HepG2 (cell line): ENCODE measurements around the gene C13orf42.

Experiments used
- CTCF ChIP-seq: sonication (generic); formaldehyde crosslinking; IDR thresholded peaks from 2 replicates; pipeline ENCODE4 v1.5.0; 2020; ENCODE audit warnings: mild to moderate bottlenecking, missing genetic modification reagents, moderate library complexity
- NFYB ChIP-seq: sonication (generic); formaldehyde crosslinking; IDR thresholded peaks from 2 replicates; pipeline ENCODE4 v1.4.0; 2020; ENCODE audit warnings: missing genetic modification reagents
- NR2F2 ChIP-seq: IDR thresholded peaks from 2 replicates; pipeline ENCODE4 v1.6.1; 2012; ENCODE audit warnings: low read depth, inconsistent platforms, borderline replicate concordance
- POLR2A ChIP-seq, 2 experiments: IDR thresholded peaks; 2 replicates each; pipeline ENCODE4 v1.6.1; 2011; ENCODE audit warnings: low read depth in 2 of 2, low read length in 2 of 2, mild to moderate bottlenecking in 1 of 2, moderate library complexity in 1 of 2; ENCODE audit not compliant: insufficient read depth in 1 of 2
- PREB ChIP-seq: sonication (generic); formaldehyde crosslinking; IDR thresholded peaks from 2 replicates; pipeline ENCODE4 v1.4.0; 2020; ENCODE audit warnings: missing genetic modification reagents
- RERE ChIP-seq: IDR thresholded peaks from 2 replicates; pipeline ENCODE4 v1.6.1; 2016; ENCODE audit warnings: low read depth, missing genetic modification reagents, missing compliant biosample characterization
- RFX5 ChIP-seq: IDR thresholded peaks from 2 replicates; pipeline ENCODE4 v1.6.1; 2011; ENCODE audit warnings: low read depth, low read length, improper control_type of control experiment
- SUZ12 ChIP-seq: fragments of 150-350 bp; IDR thresholded peaks from 2 replicates; pipeline ENCODE4 v1.6.1; 2014; ENCODE audit warnings: low read depth, low read length
- ZNF329 ChIP-seq: sonication (generic); formaldehyde crosslinking; IDR thresholded peaks from 2 replicates; pipeline ENCODE4 v1.9.0; 2021; ENCODE audit warnings: low read depth, mild to moderate bottlenecking, missing genetic modification reagents
- TF ChIP-seq, protein P1 (sequence below): sonication (generic); formaldehyde crosslinking; IDR thresholded peaks from 2 replicates; pipeline ENCODE4 v1.4.0; 2020; ENCODE audit warnings: mild to moderate bottlenecking, missing genetic modification reagents
- TF ChIP-seq, protein P2 (sequence below): sonication (generic); formaldehyde crosslinking; IDR thresholded peaks from 2 replicates; pipeline ENCODE4 v1.4.0; 2020; ENCODE audit warnings: missing genetic modification reagents

DNA sequence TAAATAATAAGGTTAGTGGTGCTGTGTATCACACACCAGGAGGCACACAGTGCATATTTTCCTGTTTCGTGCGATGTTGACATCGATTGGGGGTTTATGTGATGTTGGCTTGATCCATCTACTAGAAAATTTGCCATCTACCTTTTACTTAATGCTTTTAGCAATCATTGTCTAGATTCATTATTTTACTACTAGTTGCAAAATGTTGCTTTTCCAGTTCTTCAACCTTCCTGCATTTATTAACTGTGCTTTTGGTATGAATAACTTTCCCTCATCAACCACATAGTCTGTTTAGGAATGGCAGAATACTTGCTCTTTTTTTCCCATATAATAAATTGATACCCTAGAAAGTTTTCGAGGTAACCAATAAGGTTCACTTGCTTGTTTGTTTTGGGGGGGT lies 17.5 kb downstream of the C13orf42 start:
- TF ChIP-seq RERE (CRISPR knock-in tag) = no peak
- no peak for TF ChIP-seq PREB (CRISPR knock-in tag)
- TF ChIP-seq POLR2A (IDR thresholded peaks at IDR 0.05; ENCODE audit: insufficient read depth in 1 of 2, low read depth in 2 of 2, low read length in 2 of 2) = no peak
- TF ChIP-seq RFX5 = no peak
- TF ChIP-seq, protein P1, sequence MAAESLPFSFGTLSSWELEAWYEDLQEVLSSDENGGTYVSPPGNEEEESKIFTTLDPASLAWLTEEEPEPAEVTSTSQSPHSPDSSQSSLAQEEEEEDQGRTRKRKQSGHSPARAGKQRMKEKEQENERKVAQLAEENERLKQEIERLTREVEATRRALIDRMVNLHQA (CRISPR knock-in tag) = no peak
- no peak for TF ChIP-seq SUZ12
- TF ChIP-seq NR2F2 = no peak
- TF ChIP-seq NFYB (CRISPR knock-in tag) = no peak
- TF ChIP-seq CTCF (CRISPR knock-in tag) = no peak
- TF ChIP-seq ZNF329 (CRISPR knock-in tag) = no peak
- TF ChIP-seq, protein P2, sequence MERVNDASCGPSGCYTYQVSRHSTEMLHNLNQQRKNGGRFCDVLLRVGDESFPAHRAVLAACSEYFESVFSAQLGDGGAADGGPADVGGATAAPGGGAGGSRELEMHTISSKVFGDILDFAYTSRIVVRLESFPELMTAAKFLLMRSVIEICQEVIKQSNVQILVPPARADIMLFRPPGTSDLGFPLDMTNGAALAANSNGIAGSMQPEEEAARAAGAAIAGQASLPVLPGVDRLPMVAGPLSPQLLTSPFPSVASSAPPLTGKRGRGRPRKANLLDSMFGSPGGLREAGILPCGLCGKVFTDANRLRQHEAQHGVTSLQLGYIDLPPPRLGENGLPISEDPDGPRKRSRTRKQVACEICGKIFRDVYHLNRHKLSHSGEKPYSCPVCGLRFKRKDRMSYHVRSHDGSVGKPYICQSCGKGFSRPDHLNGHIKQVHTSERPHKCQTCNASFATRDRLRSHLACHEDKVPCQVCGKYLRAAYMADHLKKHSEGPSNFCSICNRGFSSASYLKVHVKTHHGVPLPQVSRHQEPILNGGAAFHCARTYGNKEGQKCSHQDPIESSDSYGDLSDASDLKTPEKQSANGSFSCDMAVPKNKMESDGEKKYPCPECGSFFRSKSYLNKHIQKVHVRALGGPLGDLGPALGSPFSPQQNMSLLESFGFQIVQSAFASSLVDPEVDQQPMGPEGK (CRISPR knock-in tag) = no peak
